Sigmoid colon (tissue), 7 donors: Measurements from ENCODE around the gene TMEM138. TPM values are rescaled to one million over a fixed set of nuclear protein-coding genes. Genes with fewer than 3 reads are reported as not detected.

ENCODE experiments used
- DNase-seq: peaks from one replicate; pipeline ENCODE4 v3.0.0-alpha.2; 2019
- H3K27ac ChIP-seq, 4 donors: fragments of 200-600 bp; sonication (generic); one replicate each; pipeline ENCODE4 v1.5.1; 2016 to 2019; ENCODE audit warnings: mild to moderate bottlenecking in 1 of 4
- H3K27me3 ChIP-seq, 3 donors: fragments of 200-600 bp; sonication (generic); one replicate each; pipeline ENCODE4 v1.5.1; 2019; ENCODE audit warnings: mild to moderate bottlenecking in 1 of 3
- H3K36me3 ChIP-seq, 4 donors: fragments of 200-600 bp; sonication (generic); one replicate each; pipeline ENCODE4 v1.5.1; 2016 to 2019
- H3K4me1 ChIP-seq, 4 donors: fragments of 200-600 bp; sonication (generic); one replicate each; pipeline ENCODE4 v1.5.1; 2017 to 2019
- H3K4me3 ChIP-seq, 4 donors: fragments of 200-600 bp; sonication (generic); one replicate each; pipeline ENCODE4 v1.5.1; 2017 to 2019; ENCODE audit warnings: mild to moderate bottlenecking in 2 of 4, moderate library complexity in 1 of 4
- H3K9me3 ChIP-seq, 4 donors: fragments of 200-600 bp in 3 of 4; sonication (generic) in 3 of 4; one replicate each; pipeline versions ENCODE4 v1.5.1 to v1.6.1; 2013 to 2019
- CTCF ChIP-seq, 4 experiments: fragments of 450-650 bp in 3 of 4; fragments of 200-600 bp in 1 of 4; IDR thresholded peaks; one replicate each; pipeline ENCODE4 v1.5.1; 2016 to 2019; ENCODE audit warnings: antibody characterized with exemption in 4 of 4, mild to moderate bottlenecking in 3 of 4, moderate library complexity in 2 of 4
- EP300 ChIP-seq, 4 donors: sonication (generic); formaldehyde crosslinking; IDR thresholded peaks; one replicate each; pipeline ENCODE4 v1.6.1; 2017; ENCODE audit warnings: antibody characterized with exemption in 4 of 4
- POLR2A ChIP-seq, 2 donors: fragments of 450-650 bp; IDR thresholded peaks; one replicate each; pipeline ENCODE4 v1.6.1; 2016; ENCODE audit warnings: antibody characterized with exemption in 2 of 2, mild to moderate bottlenecking in 2 of 2, moderate library complexity in 2 of 2
- POLR2AphosphoS5 ChIP-seq, 4 donors: sonication (generic); formaldehyde crosslinking; IDR thresholded peaks; one replicate each; pipeline ENCODE4 v1.6.1; 2017; ENCODE audit warnings: antibody characterized with exemption in 4 of 4
- WGBS, 2 donors: extraction: QIAGEN DNeasy Blood & Tissue Kit; methylation state at CpG; one replicate each; pipeline ENCODE4 v1.1.7; 2013; 5-methylcytosine and 5-hydroxymethylcytosine counted together
- intact Hi-C: fragments of 100-400 bp; cut with DNase I; formaldehyde crosslinking; loops from one replicate; pipeline ENCODE4 v1.15.1; 2023
- polyA plus RNA-seq, 3 donors: library from polyadenylated mRNA; stranded (reverse); fragments of 200-250 nt; gene quantifications; one replicate each; pipeline ENCODE4 v1.2.3, GENCODE V29; 2013
- total RNA-seq, 4 donors: library from RNA; depleted of rRNA; stranded (reverse); fragments of >200 nt; gene quantifications; one replicate each; pipeline ENCODE4 v1.1.0, GENCODE V29; 2016
- donor health status: healthy with polysubstance abuse.
- donor health status: Bipolar disorder and iron deficiency.
- donor health status: healthy.

TMEM138 gene
- total and polyA plus RNA-seq, 7 donors: 12.6 to 39.9 (median 19.4) TPM

DNA sequence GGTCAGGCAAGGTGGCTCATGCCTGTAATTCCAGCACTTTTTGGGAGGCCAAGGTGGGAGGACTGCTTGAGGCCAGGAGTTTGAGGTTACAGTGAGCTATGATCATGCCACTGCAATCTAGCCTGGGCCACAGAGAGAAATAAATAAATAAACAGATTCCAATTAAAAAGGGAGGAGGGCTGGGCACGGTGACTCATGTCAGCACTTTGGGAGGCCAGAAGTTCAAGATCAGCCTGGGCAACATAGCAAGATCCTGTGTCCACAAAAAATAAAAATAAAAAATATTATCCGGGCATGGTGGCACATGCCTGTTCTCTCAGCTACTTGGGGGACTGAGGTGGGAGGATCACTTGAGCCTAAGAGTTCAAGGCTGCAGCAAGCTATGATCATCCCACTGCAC lies 8.0 kb upstream of the TMEM138 start:
- H3K27ac ChIP-seq: no peak overlapping the region
- 58 to 88% methylated on average over 2 of the region's 2 CpGs for WGBS, 2 donors
- no peaks in the 10 kb centered on the region for H3K27me3 ChIP-seq
- DNase-seq: no peak
- no peaks in the 10 kb centered on the region for H3K9me3 ChIP-seq
- intact Hi-C loops: no loop called here
- TF ChIP-seq EP300 (IDR thresholded peaks at IDR 0.05): no peak
- TF ChIP-seq POLR2A (IDR thresholded peaks at IDR 0.05): no peak
- no peak for TF ChIP-seq POLR2AphosphoS5 (IDR thresholded peaks at IDR 0.05)
- H3K36me3 ChIP-seq: peaks cover 0 to 69% (median 42%) of the 10 kb centered on the region in 4 donors
- H3K4me1 ChIP-seq: no peaks in the 10 kb centered on the region
- H3K4me3 ChIP-seq: no peak overlapping the region

DNA sequence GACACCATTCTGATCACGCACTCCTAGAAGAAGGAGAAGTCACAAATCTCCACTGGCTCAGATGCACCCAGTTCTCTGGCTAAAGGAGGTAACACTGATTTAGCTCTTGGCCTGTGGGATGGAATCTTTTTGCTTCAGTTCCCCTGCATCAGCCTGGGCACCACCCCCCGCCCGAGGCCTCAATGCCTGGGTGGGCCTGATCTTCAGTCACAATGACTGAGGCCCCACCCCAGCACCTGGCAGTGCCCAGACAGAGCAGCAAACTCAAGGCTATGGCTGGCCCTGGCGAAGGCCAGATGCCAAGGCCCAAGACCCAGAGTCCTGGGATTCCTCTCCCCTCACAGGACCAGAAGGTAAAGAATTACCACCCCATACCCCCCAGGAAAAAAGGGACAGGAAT lies 5.5 kb upstream of the TMEM138 start:
- Histone ChIP-seq H3K4me1 (peaks cover 2 to 18% (median 14%) of the 10 kb centered on the region in 4 donors), H3K27me3 (no peaks in the 10 kb centered on the region), H3K36me3 (peaks cover 0 to 45% (median 24%) of the 10 kb centered on the region in 4 donors), H3K4me3 (no peak overlapping the region), H3K9me3 (no peaks in the 10 kb centered on the region), H3K27ac (no peak overlapping the region)
- intact Hi-C loops: no loop called here
- TF ChIP-seq CTCF (IDR thresholded peaks at IDR 0.05) (no peak), POLR2A (IDR thresholded peaks at IDR 0.05) (no peak), POLR2AphosphoS5 (IDR thresholded peaks at IDR 0.05) (no peak), EP300 (IDR thresholded peaks at IDR 0.05) (no peak)
- WGBS, 2 donors: 79 to 85% methylated on average over 4 of the region's 4 CpGs
- no peak for DNase-seq

DNA sequence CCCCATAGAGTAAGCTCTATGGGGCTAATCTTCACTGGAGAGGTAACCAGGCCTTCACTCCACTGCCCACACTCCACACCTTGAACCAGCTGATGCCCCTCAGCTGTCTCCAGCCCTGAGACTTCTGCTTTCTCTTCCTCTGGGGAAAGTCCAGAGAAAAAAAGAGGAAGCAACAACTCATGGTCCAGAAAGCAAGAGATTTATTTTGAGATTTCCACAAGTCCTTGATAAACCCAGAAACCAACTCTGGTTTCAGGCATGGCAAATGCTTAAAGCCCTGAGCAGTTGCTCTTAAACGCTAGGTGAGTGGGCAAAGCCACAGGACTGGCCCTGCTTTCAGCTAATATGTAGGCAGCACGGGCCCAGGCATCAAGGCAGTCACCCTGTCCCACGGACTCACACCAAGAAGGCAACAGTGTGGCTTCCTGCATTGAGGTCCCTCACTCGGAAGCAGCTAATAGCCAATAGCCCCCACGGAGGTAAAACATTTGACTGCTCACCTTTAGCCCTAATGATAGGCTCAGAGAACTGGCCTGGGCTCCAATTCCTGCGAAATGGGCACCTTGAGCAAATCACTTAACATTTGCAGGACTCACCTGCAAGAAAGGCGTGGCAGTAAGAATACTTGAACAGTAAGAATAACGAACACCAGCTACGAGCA lies 4.8 kb upstream of the TMEM138 start:
- WGBS, 2 donors: 76 to 83% methylated on average over 9 of the region's 9 CpGs
- TF ChIP-seq POLR2AphosphoS5 (IDR thresholded peaks at IDR 0.05) (no peak), CTCF (IDR thresholded peaks at IDR 0.05) (no peak), EP300 (IDR thresholded peaks at IDR 0.05) (no peak), POLR2A (IDR thresholded peaks at IDR 0.05) (no peak)
- intact Hi-C loops: no loop called here
- no peaks in the 10 kb centered on the region for H3K27me3 ChIP-seq
- H3K36me3 ChIP-seq: peaks cover 0 to 39% (median 19%) of the 10 kb centered on the region in 4 donors
- H3K4me3 ChIP-seq: no peak overlapping the region
- no peak overlapping the region for H3K27ac ChIP-seq
- H3K4me1 ChIP-seq: peaks cover 2 to 18% (median 14%) of the 10 kb centered on the region in 4 donors
- no peak for DNase-seq
- H3K9me3 ChIP-seq: no peaks in the 10 kb centered on the region

DNA sequence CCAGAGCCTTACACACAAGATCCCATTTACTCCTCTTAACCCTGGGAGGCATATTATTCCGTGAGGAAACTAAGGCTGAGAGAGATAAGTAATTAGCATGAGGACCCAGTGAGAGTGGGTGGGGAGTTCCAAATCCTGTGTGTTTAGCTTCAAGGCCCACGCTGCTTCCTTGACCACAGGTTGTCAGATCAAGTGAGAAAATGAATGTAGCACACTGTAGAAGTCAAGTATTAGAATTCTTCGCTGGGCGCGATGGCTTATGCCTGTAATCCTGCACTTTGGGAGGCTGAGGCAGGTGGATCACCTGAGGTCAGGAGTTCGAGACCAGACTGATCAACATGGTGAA lies 4.3 kb upstream of the TMEM138 start:
- H3K36me3 ChIP-seq: peaks cover 0 to 33% (median 14%) of the 10 kb centered on the region in 4 donors
- intact Hi-C loops: no loop called here
- H3K4me3 ChIP-seq: no peak overlapping the region
- 76 to 94% methylated on average over 6 of the region's 6 CpGs for WGBS, 2 donors
- TF ChIP-seq EP300 (IDR thresholded peaks at IDR 0.05) (no peak), POLR2A (IDR thresholded peaks at IDR 0.05) (no peak), POLR2AphosphoS5 (IDR thresholded peaks at IDR 0.05) (no peak), CTCF (IDR thresholded peaks at IDR 0.05) (no peak)
- no peak for DNase-seq
- H3K27me3 ChIP-seq: no peaks in the 10 kb centered on the region
- H3K4me1 ChIP-seq: peaks cover 2 to 22% (median 18%) of the 10 kb centered on the region in 4 donors
- H3K9me3 ChIP-seq: no peaks in the 10 kb centered on the region
- no peak overlapping the region for H3K27ac ChIP-seq

GRCh38 chr11:61358566-61358965 lies 3.6 kb upstream of the TMEM138 start:
- Histone ChIP-seq H3K4me1 (peaks cover 2 to 29% (median 25%) of the 10 kb centered on the region in 4 donors), H3K27me3 (no peaks in the 10 kb centered on the region), H3K9me3 (no peaks in the 10 kb centered on the region), H3K27ac (no peak overlapping the region), H3K36me3 (peaks cover 0 to 26% (median 8%) of the 10 kb centered on the region in 4 donors), H3K4me3 (no peak overlapping the region)
- DNase-seq: no peak
- TF ChIP-seq POLR2A (IDR thresholded peaks at IDR 0.05) (no peak), CTCF (IDR thresholded peaks at IDR 0.05) (no peak), POLR2AphosphoS5 (IDR thresholded peaks at IDR 0.05) (no peak), EP300 (IDR thresholded peaks at IDR 0.05) (no peak)
- 93% methylated on average over 11 of the region's 11 CpGs for WGBS, 2 donors
- intact Hi-C loops: no loop called here
